ENCODE results near the gene SLC25A1.
"Not testable (repeated sequence)": the region's sequence is repeated elsewhere in the genome, so short reads cannot be mapped to it uniquely, and the experiment has no call there.

Gene SLC25A1

GRCh38 chr22:19168088-19168890 lies 10.2 kb downstream of the SLC25A1 start:
- no peak for DNase-seq (ENCODE audit: low read depth in 1 of 2, low spot score in 1 of 2)

GRCh38 chr22:19167106-19167869 lies 11.2 kb downstream of the SLC25A1 start:
- DNase-seq (ENCODE audit: low read depth in 1 of 2, low spot score in 1 of 2), result no peak

GRCh38 chr22:19166421-19166820 lies 12.1 kb downstream of the SLC25A1 start:
- no peak for DNase-seq (ENCODE audit: low read depth in 1 of 2, low spot score in 1 of 2)

- no peak for DNase-seq (ENCODE audit: low read depth in 1 of 2, low spot score in 1 of 2)
Observed at GRCh38 chr22:19164425-19164824, 14.1 kb downstream of the SLC25A1 start.

- not testable (repeated sequence) for DNase-seq (ENCODE audit: low read depth in 1 of 2, low spot score in 1 of 2)
Observed at GRCh38 chr22:19158649-19159048, 19.9 kb downstream of the SLC25A1 start.

- not testable (repeated sequence) for DNase-seq (ENCODE audit: low read depth in 1 of 2, low spot score in 1 of 2)
Observed at GRCh38 chr22:19156109-19156508, 22.4 kb downstream of the SLC25A1 start.

- DNase-seq (ENCODE audit: low read depth in 1 of 2, low spot score in 1 of 2), result no peak
Observed at GRCh38 chr22:19152942-19153883, 25.3 kb downstream of the SLC25A1 start.

- DNase-seq (ENCODE audit: low read depth in 1 of 2, low spot score in 1 of 2), result no peak
Observed at GRCh38 chr22:19151329-19152191, 27.0 kb downstream of the SLC25A1 start.

GRCh38 chr22:19150482-19151328 lies 27.8 kb downstream of the SLC25A1 start:
- DNase-seq (ENCODE audit: low read depth in 1 of 2, low spot score in 1 of 2), result no peak

- DNase-seq (ENCODE audit: low read depth in 1 of 2, low spot score in 1 of 2), result no peak
Observed at GRCh38 chr22:19149991-19150390, 28.5 kb downstream of the SLC25A1 start, which contains the start of gene GSC2. TSS of gene GSC2 (minus strand) at chr22:19150292. CDS start at chr22:19150283, 9 bp downstream.

- DNase-seq (ENCODE audit: low read depth in 1 of 2, low spot score in 1 of 2), result no peak
Observed at GRCh38 chr22:19149047-19149883, 29.3 kb downstream of the SLC25A1 start.

GRCh38 chr22:19148417-19149046 lies 30.0 kb downstream of the SLC25A1 start:
- no peak for DNase-seq (ENCODE audit: low read depth in 1 of 2, low spot score in 1 of 2)

GRCh38 chr22:19147195-19147780 lies 31.2 kb downstream of the SLC25A1 start:
- no peak for DNase-seq (ENCODE audit: low read depth in 1 of 2, low spot score in 1 of 2)

GRCh38 chr22:19146215-19146968 lies 32.1 kb downstream of the SLC25A1 start:
- no peak for DNase-seq (ENCODE audit: low read depth in 1 of 2, low spot score in 1 of 2)

- no peak for DNase-seq (ENCODE audit: low read depth in 1 of 2, low spot score in 1 of 2)
Observed at GRCh38 chr22:19143967-19144400, 34.6 kb downstream of the SLC25A1 start.

- DNase-seq (ENCODE audit: low read depth in 1 of 2, low spot score in 1 of 2), result no peak
Observed at GRCh38 chr22:19143212-19143611, 35.3 kb downstream of the SLC25A1 start.

GRCh38 chr22:19142394-19142793 lies 36.1 kb downstream of the SLC25A1 start:
- no peak for DNase-seq (ENCODE audit: low read depth in 1 of 2, low spot score in 1 of 2)
